H9 (cell line): ENCODE results near the gene CYBB. TPM values are rescaled to one million over a fixed set of nuclear protein-coding genes. Genes with fewer than 3 reads are reported as not detected.

Experiments used
- DNase-seq: peaks from one replicate; pipeline ENCODE4 v3.0.0-alpha.2; 2017
- H2AFZ ChIP-seq: one replicate; pipeline ENCODE4 v1.6.1; 2013; ENCODE audit warnings: mild to moderate bottlenecking, low read length, control low read depth, moderate library complexity
- H2AK5ac ChIP-seq: 2 replicates; pipeline ENCODE4 v1.6.1; 2013; ENCODE audit warnings: low read length, control low read depth, mixed read lengths; ENCODE audit not compliant: insufficient read length
- H2BK120ac ChIP-seq: one replicate; pipeline ENCODE4 v1.6.1; 2013; ENCODE audit warnings: low read depth, mild to moderate bottlenecking, low read length, control low read depth, inconsistent platforms; ENCODE audit not compliant: poor library complexity, severe bottlenecking
- H2BK12ac ChIP-seq: 2 replicates; pipeline ENCODE4 v1.6.1; 2013; ENCODE audit warnings: low read length, control low read depth, mixed read lengths, low read depth; ENCODE audit not compliant: insufficient read length
- H2BK15ac ChIP-seq: 2 replicates; pipeline ENCODE4 v1.6.1; 2013; ENCODE audit warnings: low read depth, low read length, control low read depth
- H2BK20ac ChIP-seq: one replicate; pipeline ENCODE4 v1.6.1; 2013; ENCODE audit warnings: low read depth, mild to moderate bottlenecking, low read length, control low read depth, inconsistent platforms; ENCODE audit not compliant: poor library complexity, severe bottlenecking
- H2BK5ac ChIP-seq: 2 replicates; pipeline ENCODE4 v1.6.1; 2013; ENCODE audit warnings: low read length, control low read depth, mixed read lengths; ENCODE audit not compliant: insufficient read length
- H3K14ac ChIP-seq: 2 replicates; pipeline ENCODE4 v1.6.1; 2013; ENCODE audit warnings: low read length, control low read depth; ENCODE audit not compliant: insufficient read depth
- H3K18ac ChIP-seq: 2 replicates; pipeline ENCODE4 v1.6.1; 2013; ENCODE audit warnings: low read depth, mild to moderate bottlenecking, mixed read lengths, low read length, control low read depth; ENCODE audit not compliant: insufficient read length
- H3K23ac ChIP-seq: 2 replicates; pipeline ENCODE4 v1.6.1; 2013; ENCODE audit warnings: low read length, control low read depth, mixed read lengths, low read depth; ENCODE audit not compliant: insufficient read length
- H3K23me2 ChIP-seq: 2 replicates; pipeline ENCODE4 v1.6.1; 2013; ENCODE audit warnings: low read depth, mild to moderate bottlenecking, mixed read lengths, low read length, control low read depth; ENCODE audit not compliant: insufficient read length, poor library complexity, severe bottlenecking
- H3K27ac ChIP-seq: 2 replicates; pipeline ENCODE4 v1.5.1; 2013; ENCODE audit warnings: low read length, control low read depth, mixed read lengths, low read depth; ENCODE audit not compliant: insufficient read length
- H3K27me3 ChIP-seq: 2 replicates; pipeline ENCODE4 v1.6.1; 2013; ENCODE audit warnings: low read length, control low read depth, inconsistent platforms; ENCODE audit not compliant: insufficient read depth
- H3K4ac ChIP-seq: 2 replicates; pipeline ENCODE4 v1.6.1; 2013; ENCODE audit warnings: low read depth, mild to moderate bottlenecking, control low read depth, inconsistent platforms, low read length, moderate library complexity
- H3K4me1 ChIP-seq: 2 replicates; pipeline ENCODE4 v1.6.1; 2013; ENCODE audit warnings: low read length, control low read depth, inconsistent platforms; ENCODE audit not compliant: insufficient read depth
- H3K4me2 ChIP-seq: 2 replicates; pipeline ENCODE4 v1.6.1; 2013; ENCODE audit warnings: low read length, control low read depth, mixed read lengths; ENCODE audit not compliant: insufficient read length, insufficient read depth
- H3K56ac ChIP-seq: 2 replicates; pipeline ENCODE4 v1.6.1; 2013; ENCODE audit warnings: low read depth, mild to moderate bottlenecking, mixed read lengths, low read length, control low read depth; ENCODE audit not compliant: insufficient read length
- H3K79me1 ChIP-seq: 2 replicates; pipeline ENCODE4 v1.6.1; 2013; ENCODE audit warnings: low read depth, mild to moderate bottlenecking, moderate library complexity, low read length, control low read depth, inconsistent platforms; ENCODE audit not compliant: insufficient read depth, poor library complexity, severe bottlenecking
- H3K79me2 ChIP-seq: 2 replicates; pipeline ENCODE4 v1.6.1; 2013; ENCODE audit warnings: low read length, control low read depth, inconsistent platforms; ENCODE audit not compliant: insufficient read depth
- H3K9ac ChIP-seq: 2 replicates; pipeline ENCODE4 v1.6.1; 2013; ENCODE audit warnings: low read length, control low read depth, mixed read lengths; ENCODE audit not compliant: insufficient read length; ENCODE audit errors: extremely low read depth
- H3K9me3 ChIP-seq: one replicate; pipeline ENCODE4 v1.6.1; 2013; ENCODE audit warnings: low read depth, low read length, inconsistent platforms; ENCODE audit not compliant: control insufficient read depth
- H3T11ph ChIP-seq: one replicate; pipeline ENCODE4 v1.6.1; 2013; ENCODE audit warnings: mild to moderate bottlenecking, low read length, control low read depth, inconsistent platforms
- H4K20me1 ChIP-seq: one replicate; pipeline ENCODE4 v1.6.1; 2013; ENCODE audit not compliant: control insufficient read depth, insufficient read length, insufficient read depth
- H4K5ac ChIP-seq: 2 replicates; pipeline ENCODE4 v1.6.1; 2013; ENCODE audit warnings: low read depth, mild to moderate bottlenecking, mixed read lengths, low read length, control low read depth; ENCODE audit not compliant: insufficient read length
- H4K8ac ChIP-seq: replicated peaks from 2 replicates; pipeline ENCODE4 v1.6.1; 2013; ENCODE audit warnings: low read length, control low read depth, mixed read lengths, low read depth; ENCODE audit not compliant: insufficient read length
- H4K91ac ChIP-seq: 2 replicates; pipeline ENCODE4 v1.6.1; 2013; ENCODE audit warnings: low read depth, mild to moderate bottlenecking, moderate library complexity, mixed read lengths, low read length, control low read depth; ENCODE audit not compliant: insufficient read length
- H3K27ac Mint-ChIP-seq, 3 experiments: 2 replicates in 2 of 3; 3 replicates in 1 of 3; pipeline ENCODE4 v1.8.0; 2020 to 2021; ENCODE audit warnings: mixed read lengths in 3 of 3, mild to moderate bottlenecking in 1 of 3, moderate library complexity in 1 of 3
- H3K27me3 Mint-ChIP-seq: 2 replicates; pipeline ENCODE4 v1.8.0; 2021; ENCODE audit warnings: low read depth, mild to moderate bottlenecking, moderate library complexity, mixed read lengths
- H3K36me3 Mint-ChIP-seq, 3 experiments: 2 replicates in 2 of 3; 3 replicates in 1 of 3; pipeline ENCODE4 v1.8.0; 2020 to 2021; ENCODE audit warnings: low read depth in 3 of 3, mixed read lengths in 3 of 3; ENCODE audit not compliant: insufficient read depth in 1 of 3
- H3K4me1 Mint-ChIP-seq, 2 experiments: 2 replicates each; pipeline ENCODE4 v1.8.0; 2020; ENCODE audit warnings: mixed read lengths in 2 of 2
- H3K4me3 Mint-ChIP-seq, 2 experiments: 2 replicates in 1 of 2; 3 replicates in 1 of 2; pipeline ENCODE4 v1.8.0; 2020 to 2021; ENCODE audit warnings: mild to moderate bottlenecking in 2 of 2, mixed read lengths in 2 of 2, moderate library complexity in 1 of 2
- H3K9me3 Mint-ChIP-seq, 2 experiments: 2 replicates in 1 of 2; 3 replicates in 1 of 2; pipeline ENCODE4 v1.8.0; 2020; ENCODE audit warnings: mild to moderate bottlenecking in 2 of 2, mixed read lengths in 2 of 2, moderate library complexity in 1 of 2
- CTCF ChIP-seq: fragments of 200-600 bp; sonication (generic); conservative IDR thresholded peaks from 3 replicates; pipeline ENCODE4 v1.8.0; 2021; ENCODE audit warnings: antibody characterized with exemption, mild to moderate bottlenecking
- WGBS: extraction: QIAGEN DNeasy Blood & Tissue Kit; methylation state at CpG from one replicate; pipeline ENCODE4 v1.1.7; 2013; ENCODE audit warnings: missing lambda C conversion rate, low lambda C conversion rate, mixed read lengths; ENCODE audit not compliant: insufficient read length; ENCODE audit errors: extremely low coverage; 5-methylcytosine and 5-hydroxymethylcytosine counted together
- total RNA-seq: library from RNA; stranded (reverse); gene quantifications from 2 replicates; pipeline ENCODE4 v1.2.1, GENCODE V29; 2021

Gene CYBB
- total RNA-seq, 1 experiment from 2014 or later: 0.07 TPM

- Histone ChIP-seq H3K23ac (no peak overlapping the region), H4K8ac (no peak overlapping the region), H3K27me3 (no peaks in the 10 kb centered on the region), H3K79me1 (no peaks in the 10 kb centered on the region), H2BK120ac (no peak overlapping the region), H3K18ac (no peak overlapping the region), H3K9ac (no peak overlapping the region), H2BK5ac (no peak overlapping the region), H3K23me2 (no peaks in the 10 kb centered on the region), H3K79me2 (no peaks in the 10 kb centered on the region), H3T11ph (no peak overlapping the region), H2AFZ (no peak overlapping the region), H2BK15ac (no peak overlapping the region), H2BK12ac (no peak overlapping the region), H3K4ac (no peak overlapping the region), H3K4me1 (peaks cover 2% of the 10 kb centered on the region; the same call in 1 of the 2 replicates), H4K20me1 (no peaks in the 10 kb centered on the region), H3K4me2 (no peak overlapping the region), H3K14ac (no peak overlapping the region), H3K27ac (no peak overlapping the region), H2BK20ac (no peak overlapping the region), H3K9me3 (no peaks in the 10 kb centered on the region), H4K5ac (no peak overlapping the region), H2AK5ac (no peak overlapping the region), H3K56ac (no peak overlapping the region), H4K91ac (no peak overlapping the region)
- no CpG with 5 or more reads among the region's 4 CpGs for WGBS
- Mint-ChIP-seq H3K36me3 (peaks cover 0 to 1% (median 0%) of the 10 kb centered on the region in 3 experiments; a peak in 1 of 7 replicates), H3K27me3 (no peaks in the 10 kb centered on the region), H3K9me3 (peaks cover 33% of the 10 kb centered on the region in 2 experiments), H3K27ac (no peak overlapping the region), H3K4me3 (no peak overlapping the region), H3K4me1 (no peaks in the 10 kb centered on the region; a peak in 1 of 4 replicates)
- no peak for TF ChIP-seq CTCF
- DNase-seq: no peak
These were observed 3.4 kb downstream of the CYBB start for GRCh38 chrX:37783305-37783704.
